Measurements from ENCODE around the gene SSPN.

Gene SSPN

GRCh38 chr12:26195250-26195640, at the start of gene SSPN:
Gene SSPN (plus strand): TSS chr12:26195573. CDS start chr12:26195673, 100 bp downstream.
- ChIA-PET POLR2A (no interaction called here), CTCF (no interaction called here)
- DNase-seq (ENCODE audit: extremely low spot score) = peak; percentile 33
- TF ChIP-seq ELF4 (IDR thresholded peaks at IDR 0.05) (no peak), HDGF (IDR thresholded peaks at IDR 0.05; ENCODE audit: borderline replicate concordance) (no peak), FOXM1 (IDR thresholded peaks at IDR 0.05; ENCODE audit: borderline replicate concordance) (no peak), BHLHE40 (IDR thresholded peaks at IDR 0.05; ENCODE audit: borderline replicate concordance) (no peak), FOXA1 (IDR thresholded peaks at IDR 0.05) (no peak), TARDBP (IDR thresholded peaks at IDR 0.05) (no peak), FOXK2 (IDR thresholded peaks at IDR 0.05) (no peak), SUZ12 (IDR thresholded peaks at IDR 0.05) (no peak), PKNOX1 (IDR thresholded peaks at IDR 0.05) (no peak), LEF1 (IDR thresholded peaks at IDR 0.05; ENCODE audit: borderline replicate concordance) (no peak)

GRCh38 chr12:26148291-26148690, 47.1 kb upstream of the SSPN start:
- ChIA-PET POLR2A (no interaction called here), CTCF (no interaction called here)
- DNase-seq (ENCODE audit: extremely low spot score) = no peak
- no peak for TF ChIP-seq FOXK2 (IDR thresholded peaks at IDR 0.05)

GRCh38 chr12:26149968-26150500, 45.3 kb upstream of the SSPN start:
- no peak for DNase-seq (ENCODE audit: extremely low spot score)
- ChIA-PET POLR2A (interaction anchor here (1.2 kb wide), 1 partner anchor 25 kb away, joined by 4 read pairs; the partner anchor contains the start of gene BHLHE41), CTCF (interaction anchor here (0.6 to 1.0 kb wide), 2 partner anchors 15 to 674 kb away, joined by 3 to 4 read pairs; no protein-coding TSS in a partner anchor)
- TF ChIP-seq BHLHE40 (IDR thresholded peaks at IDR 0.05; ENCODE audit: borderline replicate concordance) = no peak
- no peak for TF ChIP-seq FOXA1 (IDR thresholded peaks at IDR 0.05)
- TF ChIP-seq SP1 (IDR thresholded peaks at IDR 0.05) = no peak
- no peak for TF ChIP-seq ARNT (IDR thresholded peaks at IDR 0.05)
- TF ChIP-seq PKNOX1 (IDR thresholded peaks at IDR 0.05) = no peak
- no peak for TF ChIP-seq LEF1 (IDR thresholded peaks at IDR 0.05; ENCODE audit: borderline replicate concordance)
- no peak for TF ChIP-seq CTBP1 (IDR thresholded peaks at IDR 0.05; ENCODE audit: borderline replicate concordance)
- TF ChIP-seq HDGF (IDR thresholded peaks at IDR 0.05; ENCODE audit: borderline replicate concordance) = no peak
- TF ChIP-seq FOXM1 (IDR thresholded peaks at IDR 0.05; ENCODE audit: borderline replicate concordance) = no peak
- TF ChIP-seq TARDBP (IDR thresholded peaks at IDR 0.05) = no peak
- no peak for TF ChIP-seq SUZ12 (IDR thresholded peaks at IDR 0.05)
- no peak for TF ChIP-seq FOXK2 (IDR thresholded peaks at IDR 0.05)
- no peak for TF ChIP-seq ZNF384 (IDR thresholded peaks at IDR 0.05)
- TF ChIP-seq NFRKB (IDR thresholded peaks at IDR 0.05) = no peak
- TF ChIP-seq ELF4 (IDR thresholded peaks at IDR 0.05) = no peak

GRCh38 chr12:26150736-26151450, 44.5 kb upstream of the SSPN start:
- DNase-seq (ENCODE audit: extremely low spot score) = no peak
- no peak for TF ChIP-seq ARNT (IDR thresholded peaks at IDR 0.05)
- no peak for TF ChIP-seq L3MBTL2 (conservative IDR thresholded peaks at IDR 0.05)
- no peak for TF ChIP-seq TARDBP (IDR thresholded peaks at IDR 0.05)
- no peak for TF ChIP-seq ELF4 (IDR thresholded peaks at IDR 0.05)
- no peak for TF ChIP-seq ZNF384 (IDR thresholded peaks at IDR 0.05)
- no peak for TF ChIP-seq FOXA1 (IDR thresholded peaks at IDR 0.05)
- no peak for TF ChIP-seq CTBP1 (IDR thresholded peaks at IDR 0.05; ENCODE audit: borderline replicate concordance)
- TF ChIP-seq NFRKB (IDR thresholded peaks at IDR 0.05) = no peak
- TF ChIP-seq SUZ12 (IDR thresholded peaks at IDR 0.05) = no peak
- ChIA-PET POLR2A (interaction anchor here (1.2 kb wide), 1 partner anchor 26 kb away, joined by 4 read pairs; the partner anchor contains the start of gene BHLHE41), CTCF (interaction anchor here (0.6 to 1.0 kb wide), 2 partner anchors 16 to 674 kb away, joined by 3 to 4 read pairs; no protein-coding TSS in a partner anchor)

GRCh38 chr12:26152507-26153102, 42.8 kb upstream of the SSPN start:
- no peak for DNase-seq (ENCODE audit: extremely low spot score)
- ChIA-PET CTCF (interaction anchor here (1.0 kb wide), 1 partner anchor 12 kb away, joined by 4 read pairs; no protein-coding TSS in a partner anchor), POLR2A (interaction anchor here (1.0 kb wide), 1 partner anchor 25 kb away, joined by 3 read pairs; no protein-coding TSS in a partner anchor)
- no peak for TF ChIP-seq FOXM1 (IDR thresholded peaks at IDR 0.05; ENCODE audit: borderline replicate concordance)
- TF ChIP-seq FOXK2 (IDR thresholded peaks at IDR 0.05) = no peak
- TF ChIP-seq CTBP1 (IDR thresholded peaks at IDR 0.05; ENCODE audit: borderline replicate concordance) = no peak
- no peak for TF ChIP-seq SP1 (IDR thresholded peaks at IDR 0.05)
- TF ChIP-seq ZNF384 (IDR thresholded peaks at IDR 0.05) = no peak
- TF ChIP-seq ELF4 (IDR thresholded peaks at IDR 0.05) = no peak
- TF ChIP-seq HDGF (IDR thresholded peaks at IDR 0.05; ENCODE audit: borderline replicate concordance) = no peak
- no peak for TF ChIP-seq PKNOX1 (IDR thresholded peaks at IDR 0.05)
- no peak for TF ChIP-seq BHLHE40 (IDR thresholded peaks at IDR 0.05; ENCODE audit: borderline replicate concordance)
- TF ChIP-seq FOXA1 (IDR thresholded peaks at IDR 0.05) = no peak
- TF ChIP-seq LEF1 (IDR thresholded peaks at IDR 0.05; ENCODE audit: borderline replicate concordance) = no peak
- TF ChIP-seq NFRKB (IDR thresholded peaks at IDR 0.05) = no peak
- TF ChIP-seq SUZ12 (IDR thresholded peaks at IDR 0.05) = no peak
- TF ChIP-seq ARNT (IDR thresholded peaks at IDR 0.05) = no peak
- TF ChIP-seq TARDBP (IDR thresholded peaks at IDR 0.05) = no peak
- TF ChIP-seq L3MBTL2 (conservative IDR thresholded peaks at IDR 0.05) = no peak

All from HEK293T (cell line).